Measurements from ENCODE around the gene ARID1B.

The ARID1B gene

DNA sequence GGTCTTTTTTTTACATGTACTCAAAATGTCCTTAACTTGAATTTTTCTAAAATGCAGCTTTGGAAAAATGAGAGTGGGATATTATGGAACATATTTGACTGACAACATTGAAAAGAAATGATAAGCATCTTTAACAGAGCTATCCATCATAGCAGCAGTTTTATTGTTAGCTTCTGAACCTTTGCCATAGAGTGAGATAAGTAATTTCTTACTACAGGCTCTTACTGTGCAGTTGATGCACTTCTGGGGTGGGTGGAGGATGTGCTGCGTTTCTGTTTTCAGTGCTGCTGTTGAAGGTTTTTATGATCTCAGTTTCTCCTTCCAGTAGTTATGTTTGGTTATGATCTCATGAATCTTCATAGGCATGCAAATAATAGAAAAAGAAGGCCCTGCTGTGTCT, 279.1 kb downstream of the ARID1B start:
- H3K4me3 ChIP-seq (ENCODE audit: low read length): no peak overlapping the region
- peaks cover 8% of the 10 kb centered on the region for H3K4me1 ChIP-seq (ENCODE audit: control insufficient read depth, insufficient read depth, low read length)
- no peaks in the 10 kb centered on the region for H3K36me3 ChIP-seq (ENCODE audit: control insufficient read depth, insufficient read depth, low read length)
- no peak overlapping the region for H3K9ac ChIP-seq (ENCODE audit: low read length)
- no peak overlapping the region for H3K27ac ChIP-seq (ENCODE audit: low read depth, low read length)
- H3K27me3 ChIP-seq (ENCODE audit: control insufficient read depth, insufficient read depth, low read length): no peaks in the 10 kb centered on the region

DNA sequence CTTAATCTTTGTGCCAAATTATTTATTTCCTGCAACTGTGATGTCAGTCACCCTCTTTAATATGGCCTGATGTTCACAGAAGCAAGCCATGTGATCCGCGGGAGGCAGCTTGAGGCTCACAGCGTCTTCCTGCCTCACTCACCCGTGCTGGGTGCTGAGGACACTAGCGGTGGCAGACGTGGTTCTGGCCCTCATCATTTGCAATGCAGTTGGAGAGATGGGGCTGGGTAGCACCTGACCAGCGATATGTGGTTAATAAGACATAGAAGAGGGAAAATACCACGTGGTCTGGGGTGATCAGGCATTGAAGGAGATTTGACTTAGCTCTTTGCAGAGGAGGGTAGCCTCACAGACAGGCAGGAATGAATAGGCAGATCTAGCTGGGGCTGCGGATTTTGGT, 281.4 kb downstream of the ARID1B start:
- Histone ChIP-seq H3K27ac (ENCODE audit: low read depth, low read length) (no peak overlapping the region), H3K27me3 (ENCODE audit: control insufficient read depth, insufficient read depth, low read length) (no peaks in the 10 kb centered on the region), H3K36me3 (ENCODE audit: control insufficient read depth, insufficient read depth, low read length) (no peaks in the 10 kb centered on the region), H3K9ac (ENCODE audit: low read length) (no peak overlapping the region), H3K4me1 (ENCODE audit: control insufficient read depth, insufficient read depth, low read length) (peaks cover 8% of the 10 kb centered on the region), H3K4me3 (ENCODE audit: low read length) (no peak overlapping the region)

DNA sequence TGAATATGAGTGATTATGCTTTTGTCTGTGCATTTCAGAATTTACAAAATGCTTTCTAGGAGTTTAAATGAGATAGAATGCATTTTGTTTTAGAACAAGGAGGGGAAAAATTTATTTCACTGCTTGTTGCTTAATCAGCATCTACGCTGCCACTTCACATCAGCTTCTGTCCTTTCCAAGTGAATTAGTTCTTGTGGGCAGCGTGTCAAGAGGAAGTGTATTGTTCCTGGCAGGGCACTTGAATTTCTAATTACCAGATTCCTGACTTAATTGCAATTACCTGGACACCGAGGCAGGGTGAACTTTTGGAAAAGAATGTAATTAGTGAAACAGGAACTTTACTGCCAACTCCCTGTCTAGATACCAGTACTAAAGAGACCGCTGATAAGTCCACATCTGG, 282.6 kb downstream of the ARID1B start:
- Histone ChIP-seq H3K36me3 (ENCODE audit: control insufficient read depth, insufficient read depth, low read length) (no peaks in the 10 kb centered on the region), H3K4me3 (ENCODE audit: low read length) (no peak overlapping the region), H3K4me1 (ENCODE audit: control insufficient read depth, insufficient read depth, low read length) (peaks cover 8% of the 10 kb centered on the region), H3K27ac (ENCODE audit: low read depth, low read length) (no peak overlapping the region), H3K9ac (ENCODE audit: low read length) (no peak overlapping the region), H3K27me3 (ENCODE audit: control insufficient read depth, insufficient read depth, low read length) (no peaks in the 10 kb centered on the region)

GRCh38 chr6:157060440-157060952, 283.3 kb downstream of the ARID1B start:
- peaks cover 8% of the 10 kb centered on the region for H3K4me1 ChIP-seq (ENCODE audit: control insufficient read depth, insufficient read depth, low read length)
- H3K9ac ChIP-seq (ENCODE audit: low read length): no peak overlapping the region
- H3K4me3 ChIP-seq (ENCODE audit: low read length): no peak overlapping the region
- H3K27ac ChIP-seq (ENCODE audit: low read depth, low read length): no peak overlapping the region
- no peaks in the 10 kb centered on the region for H3K27me3 ChIP-seq (ENCODE audit: control insufficient read depth, insufficient read depth, low read length)
- no peaks in the 10 kb centered on the region for H3K36me3 ChIP-seq (ENCODE audit: control insufficient read depth, insufficient read depth, low read length)

DNA sequence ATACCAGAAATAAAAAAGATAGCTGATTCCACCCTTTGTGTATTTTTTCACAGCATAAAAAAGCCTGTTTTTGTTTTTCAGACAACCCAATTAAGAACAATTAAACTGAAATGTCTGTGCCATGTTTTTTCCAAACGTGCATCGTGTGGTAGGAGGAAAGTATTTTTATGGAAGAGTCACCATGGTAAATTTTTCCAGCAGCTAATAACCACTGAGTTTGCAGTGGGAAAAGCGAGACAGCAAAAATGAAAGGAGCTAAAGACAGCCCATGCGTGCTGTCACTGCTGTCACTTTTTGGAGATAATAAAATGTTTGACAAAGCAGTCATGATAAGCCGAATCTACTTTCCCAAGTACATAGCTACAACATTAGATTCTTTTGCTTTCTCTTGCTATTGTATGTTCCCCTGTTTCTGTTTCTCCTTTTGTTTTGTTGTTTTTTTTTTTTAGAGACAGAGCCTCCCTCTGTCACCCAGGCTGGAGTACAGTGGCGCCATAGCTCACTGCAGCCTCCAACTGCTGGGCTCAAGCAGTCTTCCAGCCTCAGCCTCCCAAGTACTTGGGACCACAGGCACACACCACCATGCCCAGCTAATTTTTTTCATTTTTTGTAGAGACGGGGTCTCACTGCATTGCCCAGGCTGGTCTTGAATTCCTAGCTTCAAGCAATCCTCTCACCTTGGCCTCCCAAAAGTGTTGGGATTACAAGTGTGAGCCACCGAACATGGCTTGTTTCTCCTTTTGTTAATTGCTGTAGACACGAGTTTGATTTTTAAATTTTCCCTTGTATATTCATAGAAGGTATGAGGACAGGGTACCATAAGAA, 284.8 kb downstream of the ARID1B start:
- no peaks in the 10 kb centered on the region for H3K36me3 ChIP-seq (ENCODE audit: control insufficient read depth, insufficient read depth, low read length)
- H3K9ac ChIP-seq (ENCODE audit: low read length): no peak overlapping the region
- peaks cover 8% of the 10 kb centered on the region for H3K4me1 ChIP-seq (ENCODE audit: control insufficient read depth, insufficient read depth, low read length)
- H3K27me3 ChIP-seq (ENCODE audit: control insufficient read depth, insufficient read depth, low read length): no peaks in the 10 kb centered on the region
- no peak overlapping the region for H3K27ac ChIP-seq (ENCODE audit: low read depth, low read length)
- H3K4me3 ChIP-seq (ENCODE audit: low read length): no peak overlapping the region

DNA sequence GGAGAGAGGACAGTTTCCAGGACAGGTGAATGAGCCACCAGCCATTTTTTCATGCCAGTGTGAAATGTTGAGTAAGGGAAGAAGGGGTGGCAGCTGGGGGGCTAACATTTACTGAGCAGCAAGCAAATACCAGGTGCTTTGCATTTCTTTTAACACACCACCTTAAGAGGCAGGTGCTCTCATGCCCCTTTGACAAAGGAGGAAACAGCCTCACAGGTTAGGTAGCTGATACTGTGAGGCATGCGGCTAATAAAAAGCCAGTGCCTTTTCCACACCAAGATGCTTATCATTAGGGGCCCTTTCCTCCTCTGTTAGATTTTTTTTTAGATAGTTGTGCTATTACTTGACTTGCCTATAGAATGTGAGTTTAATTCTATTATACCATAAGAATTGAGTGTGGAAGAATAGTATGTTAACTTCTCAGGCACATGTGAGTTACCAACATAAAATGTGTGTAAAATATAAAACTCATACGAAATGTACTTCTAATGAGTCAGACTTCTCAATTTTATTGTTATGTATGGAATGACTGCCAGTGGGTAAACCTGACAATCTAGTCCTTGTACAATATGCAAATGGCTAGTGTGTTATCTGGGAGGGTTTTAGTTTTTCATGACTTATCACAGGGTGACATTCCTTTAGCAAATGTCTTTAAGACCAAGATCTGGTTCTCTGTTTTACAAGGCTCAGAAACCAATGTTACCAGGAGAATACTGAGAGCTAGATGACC, 286.2 kb downstream of the ARID1B start:
- Histone ChIP-seq H3K9ac (ENCODE audit: low read length) (no peak overlapping the region), H3K36me3 (ENCODE audit: control insufficient read depth, insufficient read depth, low read length) (no peaks in the 10 kb centered on the region), H3K27me3 (ENCODE audit: control insufficient read depth, insufficient read depth, low read length) (no peaks in the 10 kb centered on the region), H3K4me3 (ENCODE audit: low read length) (no peak overlapping the region), H3K4me1 (ENCODE audit: control insufficient read depth, insufficient read depth, low read length) (peaks cover 11% of the 10 kb centered on the region), H3K27ac (ENCODE audit: low read depth, low read length) (no peak overlapping the region)

DNA sequence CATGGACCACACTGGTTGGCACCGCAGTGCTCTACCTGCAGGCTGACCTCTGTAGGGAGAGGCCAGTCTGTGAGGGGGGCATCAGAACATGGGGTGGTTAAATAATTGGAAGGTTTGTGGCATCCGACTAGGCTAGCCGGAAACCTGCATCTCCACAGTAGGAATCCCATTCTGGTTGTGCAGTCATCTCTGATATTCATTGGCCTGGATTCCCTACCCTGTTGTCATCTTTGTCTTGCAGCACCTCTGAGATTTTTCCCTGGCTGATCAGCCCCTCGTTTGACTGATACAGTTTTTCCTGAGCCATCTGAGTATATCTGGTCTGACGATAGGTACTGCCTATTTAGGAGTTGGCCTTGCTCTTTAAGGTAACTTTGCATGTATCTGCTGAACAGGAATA, 286.7 kb downstream of the ARID1B start:
- Histone ChIP-seq H3K4me1 (ENCODE audit: control insufficient read depth, insufficient read depth, low read length) (peaks cover 11% of the 10 kb centered on the region), H3K4me3 (ENCODE audit: low read length) (no peak overlapping the region), H3K36me3 (ENCODE audit: control insufficient read depth, insufficient read depth, low read length) (no peaks in the 10 kb centered on the region), H3K27me3 (ENCODE audit: control insufficient read depth, insufficient read depth, low read length) (no peaks in the 10 kb centered on the region), H3K27ac (ENCODE audit: low read depth, low read length) (no peak overlapping the region), H3K9ac (ENCODE audit: low read length) (no peak overlapping the region)

DNA sequence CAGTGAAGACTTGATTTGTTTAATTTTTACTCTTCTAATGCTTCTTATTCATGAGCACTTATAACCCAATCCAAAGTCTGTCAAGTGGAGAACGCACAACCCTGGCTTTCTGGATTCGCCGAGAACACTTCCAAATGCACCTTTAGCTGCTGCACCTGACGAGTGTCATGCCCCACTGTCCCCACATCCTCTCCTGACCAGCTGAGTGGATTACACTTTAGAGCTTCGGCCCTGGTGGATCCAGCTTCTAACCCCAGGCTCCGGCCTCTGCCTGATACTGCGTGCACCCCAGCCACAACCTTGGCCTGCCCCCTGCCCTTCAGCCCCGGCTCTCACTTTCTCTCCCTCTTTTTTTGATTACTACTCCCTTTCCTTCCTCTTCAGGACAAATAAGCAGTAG, 287.3 kb downstream of the ARID1B start:
- H3K27ac ChIP-seq (ENCODE audit: low read depth, low read length): no peak overlapping the region
- H3K9ac ChIP-seq (ENCODE audit: low read length): no peak overlapping the region
- no peak overlapping the region for H3K4me3 ChIP-seq (ENCODE audit: low read length)
- H3K27me3 ChIP-seq (ENCODE audit: control insufficient read depth, insufficient read depth, low read length): no peaks in the 10 kb centered on the region
- no peaks in the 10 kb centered on the region for H3K36me3 ChIP-seq (ENCODE audit: control insufficient read depth, insufficient read depth, low read length)
- peaks cover 14% of the 10 kb centered on the region for H3K4me1 ChIP-seq (ENCODE audit: control insufficient read depth, insufficient read depth, low read length)

GRCh38 chr6:157065366-157065765, 288.2 kb downstream of the ARID1B start:
- no peaks in the 10 kb centered on the region for H3K36me3 ChIP-seq (ENCODE audit: control insufficient read depth, insufficient read depth, low read length)
- no peak overlapping the region for H3K27ac ChIP-seq (ENCODE audit: low read depth, low read length)
- no peak overlapping the region for H3K9ac ChIP-seq (ENCODE audit: low read length)
- H3K4me3 ChIP-seq (ENCODE audit: low read length): no peak overlapping the region
- H3K27me3 ChIP-seq (ENCODE audit: control insufficient read depth, insufficient read depth, low read length): no peaks in the 10 kb centered on the region
- peaks cover 12% of the 10 kb centered on the region for H3K4me1 ChIP-seq (ENCODE audit: control insufficient read depth, insufficient read depth, low read length)

DNA sequence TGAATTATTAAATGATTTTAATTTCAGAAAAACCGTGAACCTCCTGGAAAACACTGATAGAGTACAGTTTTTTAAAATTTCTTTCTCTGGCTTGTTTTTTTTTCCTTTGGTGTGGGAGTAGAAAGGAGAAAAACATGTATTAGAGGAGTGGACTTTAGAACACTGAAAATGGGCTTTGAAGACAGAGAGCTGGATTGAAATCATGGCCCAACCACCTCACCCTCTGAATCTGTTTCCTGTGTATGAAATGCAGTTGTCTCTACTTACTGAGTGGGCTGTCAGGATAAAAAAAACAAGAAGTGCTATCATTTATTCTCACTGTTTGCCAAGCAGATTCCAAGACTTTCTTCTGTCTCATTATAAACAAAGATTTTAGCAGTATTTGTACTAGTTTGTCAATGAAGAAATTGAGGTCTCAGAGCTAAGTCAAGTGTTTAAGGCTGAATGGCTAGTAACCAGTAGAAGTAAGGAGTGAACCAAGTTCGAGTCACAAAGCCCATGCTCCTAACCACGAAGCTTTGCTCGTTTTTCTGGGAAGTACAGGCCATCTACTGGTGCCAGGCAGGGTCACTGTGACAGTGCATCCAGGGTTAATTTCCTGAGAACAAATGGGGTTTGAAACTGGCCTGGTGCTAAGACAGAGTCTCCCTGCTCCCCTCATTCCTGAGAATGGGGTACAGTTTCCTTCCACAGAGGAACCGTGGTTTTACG, 289.8 kb downstream of the ARID1B start:
- Histone ChIP-seq H3K4me1 (ENCODE audit: control insufficient read depth, insufficient read depth, low read length) (peaks cover 13% of the 10 kb centered on the region), H3K27ac (ENCODE audit: low read depth, low read length) (no peak overlapping the region), H3K27me3 (ENCODE audit: control insufficient read depth, insufficient read depth, low read length) (no peaks in the 10 kb centered on the region), H3K4me3 (ENCODE audit: low read length) (no peak overlapping the region), H3K36me3 (ENCODE audit: control insufficient read depth, insufficient read depth, low read length) (no peaks in the 10 kb centered on the region), H3K9ac (ENCODE audit: low read length) (no peak overlapping the region)

- peaks cover 13% of the 10 kb centered on the region for H3K4me1 ChIP-seq (ENCODE audit: control insufficient read depth, insufficient read depth, low read length)
- no peaks in the 10 kb centered on the region for H3K36me3 ChIP-seq (ENCODE audit: control insufficient read depth, insufficient read depth, low read length)
- no peak overlapping the region for H3K27ac ChIP-seq (ENCODE audit: low read depth, low read length)
- H3K9ac ChIP-seq (ENCODE audit: low read length): no peak overlapping the region
- no peaks in the 10 kb centered on the region for H3K27me3 ChIP-seq (ENCODE audit: control insufficient read depth, insufficient read depth, low read length)
- no peak overlapping the region for H3K4me3 ChIP-seq (ENCODE audit: low read length)
These were observed 290.3 kb downstream of the ARID1B start for GRCh38 chr6:157067507-157067906.

- H3K4me3 ChIP-seq (ENCODE audit: low read length): no peak overlapping the region
- peaks cover 13% of the 10 kb centered on the region for H3K4me1 ChIP-seq (ENCODE audit: control insufficient read depth, insufficient read depth, low read length)
- H3K27ac ChIP-seq (ENCODE audit: low read depth, low read length): no peak overlapping the region
- H3K36me3 ChIP-seq (ENCODE audit: control insufficient read depth, insufficient read depth, low read length): no peaks in the 10 kb centered on the region
- H3K9ac ChIP-seq (ENCODE audit: low read length): no peak overlapping the region
- H3K27me3 ChIP-seq (ENCODE audit: control insufficient read depth, insufficient read depth, low read length): no peaks in the 10 kb centered on the region
These were observed 291.6 kb downstream of the ARID1B start for GRCh38 chr6:157068691-157069324.

Measured in rectal smooth muscle tissue (tissue), 1 donor.